Measurements from ENCODE around the gene SLC25A25. TPM values are rescaled to one million over a fixed set of nuclear protein-coding genes. Genes with fewer than 3 reads are reported as not detected.
A peak's percentile ranks its signal among the peaks of the same experiment; 100 is the strongest.

Gene SLC25A25
- total RNA-seq, 1 donor from 2014 or later, result 78.2 TPM

DNA sequence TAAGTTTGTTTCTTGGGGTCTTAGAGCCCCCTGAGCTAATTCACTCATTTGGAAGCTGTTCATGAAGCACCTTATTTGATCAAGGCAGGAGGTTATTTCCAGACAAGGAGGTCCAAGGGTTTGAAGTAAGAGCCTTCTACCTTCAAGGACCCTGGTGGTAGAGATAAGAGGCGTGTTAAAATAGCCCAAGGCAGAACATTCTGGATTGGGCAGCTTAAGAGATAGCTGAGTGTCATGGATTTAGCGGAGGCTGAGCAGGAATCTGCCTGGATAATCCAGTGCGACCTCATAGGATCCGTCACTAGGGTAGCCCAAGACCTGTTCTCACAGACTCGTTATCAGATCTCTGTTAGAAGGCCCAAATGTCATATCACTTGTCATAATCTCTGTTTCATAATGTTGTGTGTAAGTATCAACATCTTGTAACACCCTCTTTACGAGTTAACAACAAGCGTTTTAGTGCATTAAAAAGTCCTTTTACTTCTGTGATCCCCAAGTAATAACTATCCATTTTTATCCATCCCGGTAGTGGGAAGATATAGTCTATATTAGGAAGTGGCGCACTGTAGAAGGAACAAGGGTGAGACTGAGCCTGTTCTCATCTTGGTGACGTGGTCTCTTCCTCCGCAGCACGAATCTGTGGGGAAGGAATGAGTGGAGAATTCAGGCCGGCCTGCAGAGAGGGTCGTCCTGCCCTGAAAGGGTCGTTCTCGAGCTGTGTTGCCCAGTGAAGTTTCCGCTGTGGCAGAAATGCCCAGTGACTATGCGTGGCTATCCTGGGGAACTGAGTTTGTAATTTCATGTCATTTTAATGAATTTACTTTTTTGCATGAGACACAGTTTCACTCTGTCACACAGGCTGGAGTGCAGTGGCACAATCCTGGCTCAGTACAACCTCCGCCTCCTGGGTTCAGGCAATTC, 28.8 kb downstream of the SLC25A25 start:
- no peak for DNase-seq (ENCODE audit: low read depth in 2 of 2)

DNA sequence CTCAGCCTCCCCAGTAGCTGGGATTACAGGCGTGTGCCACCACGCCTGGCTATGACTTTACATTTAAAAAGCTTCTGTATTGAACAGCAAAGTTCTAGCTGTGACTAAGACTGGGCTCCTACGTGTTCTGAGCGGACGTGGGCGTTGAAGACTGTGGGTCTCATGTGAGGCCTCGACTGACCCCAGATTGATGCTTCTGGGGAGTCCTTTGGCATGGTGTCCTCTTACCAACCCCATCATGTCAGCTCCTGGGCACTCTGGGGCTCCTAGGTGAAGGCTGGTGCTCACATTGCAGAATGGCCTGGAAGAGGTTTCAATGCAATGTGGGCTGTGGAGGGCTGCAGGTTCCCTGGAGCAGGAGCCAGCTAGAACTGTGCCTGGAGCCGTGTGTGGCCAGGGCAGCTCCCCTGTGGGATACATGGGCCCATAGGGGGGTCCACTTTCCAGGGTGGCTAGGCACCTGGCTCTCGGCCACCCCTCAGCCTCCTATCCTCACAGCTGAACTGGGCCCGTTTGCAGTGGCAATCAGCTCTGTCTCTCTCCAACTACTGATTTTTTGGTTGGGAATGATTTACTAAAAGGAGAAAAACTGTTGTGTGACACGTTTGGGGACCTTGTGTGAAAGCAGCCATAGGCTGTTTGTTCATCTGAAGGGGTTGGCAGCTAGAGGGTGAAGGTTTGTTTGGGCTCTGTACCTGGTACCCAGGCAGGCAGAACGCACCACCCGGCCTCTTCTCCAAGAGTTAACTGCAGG, 29.7 kb downstream of the SLC25A25 start:
- DNase-seq (ENCODE audit: low read depth in 2 of 2), result no peak

DNA sequence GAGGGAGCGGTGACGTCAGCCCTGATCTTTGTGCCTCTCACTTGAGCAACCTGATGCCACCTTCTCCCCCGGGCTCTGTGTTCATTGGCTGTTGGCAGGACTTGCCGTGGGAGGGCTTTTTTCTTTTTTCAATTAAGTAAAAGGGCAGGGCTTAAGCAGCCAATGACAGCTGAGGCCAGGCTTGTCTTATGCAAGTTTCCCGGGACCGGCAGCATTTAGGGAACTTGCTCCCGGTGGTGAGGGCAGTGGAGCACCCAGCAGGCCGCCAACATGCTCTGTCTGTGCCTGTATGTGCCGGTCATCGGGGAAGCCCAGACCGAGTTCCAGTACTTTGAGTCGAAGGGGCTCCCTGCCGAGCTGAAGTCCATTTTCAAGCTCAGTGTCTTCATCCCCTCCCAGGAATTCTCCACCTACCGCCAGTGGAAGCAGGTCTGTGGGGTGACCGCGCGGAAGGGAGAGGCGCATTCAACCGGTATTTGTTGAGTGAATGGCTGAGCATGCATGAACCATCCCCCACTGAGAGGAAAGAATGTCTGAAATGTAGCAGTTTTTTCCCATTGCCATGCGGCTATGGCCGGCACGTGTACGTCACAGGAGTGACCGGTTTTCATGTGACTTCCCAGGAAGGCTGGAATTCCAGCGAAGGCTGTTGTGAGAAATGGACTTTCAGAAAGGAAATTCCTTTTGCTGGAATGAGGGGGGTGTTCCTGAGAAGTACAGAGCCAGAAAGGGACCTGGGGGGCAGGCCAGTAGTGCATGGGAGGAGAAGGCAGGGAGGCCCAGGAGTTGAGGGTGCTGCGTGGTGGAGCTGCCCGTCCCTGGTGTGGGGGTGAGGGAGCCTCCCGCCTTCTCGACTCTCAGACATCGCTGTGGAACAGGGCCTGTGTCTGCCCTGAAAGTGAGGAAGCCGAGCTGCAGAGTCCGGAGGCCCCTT, 30.5 kb downstream of the SLC25A25 start:
- DNase-seq (ENCODE audit: low read depth in 2 of 2), result peak; percentile 94 to 98

DNA sequence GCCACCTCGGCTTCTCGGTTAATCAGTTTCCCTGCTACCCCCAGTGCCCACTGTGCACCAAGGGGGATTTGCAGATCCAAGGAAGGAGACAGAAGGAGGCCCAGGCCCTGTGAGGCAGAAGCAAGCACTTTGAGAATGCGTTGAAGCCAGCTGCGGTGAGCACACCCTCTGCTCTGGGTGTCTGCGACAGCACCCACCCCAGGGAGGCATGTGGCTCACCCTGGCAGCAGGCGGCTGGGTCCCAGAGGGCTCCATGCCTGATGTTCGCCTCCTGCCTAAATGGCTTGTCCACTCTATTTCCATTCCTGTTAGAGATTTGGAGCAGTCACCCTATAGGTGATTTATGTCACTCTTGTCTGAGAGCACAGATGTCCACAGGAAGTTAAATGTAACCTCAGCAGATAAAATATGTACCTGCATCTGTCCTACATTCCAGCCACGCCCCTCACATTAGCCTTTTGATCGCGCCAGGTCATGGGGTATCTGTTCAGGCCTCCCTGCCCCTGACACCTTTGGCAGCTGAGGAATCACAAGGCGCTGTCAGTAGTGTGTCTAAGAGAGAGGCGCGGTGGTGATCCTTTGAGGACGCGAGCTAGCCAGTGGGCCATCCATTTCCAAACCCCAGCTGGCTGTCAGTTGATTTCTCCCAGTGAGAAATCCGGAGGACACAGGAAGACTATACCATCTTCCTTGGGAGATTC, 31.3 kb downstream of the SLC25A25 start:
- DNase-seq (ENCODE audit: low read depth in 2 of 2), result peak in 1 of 2 donors; percentile 63

DNA sequence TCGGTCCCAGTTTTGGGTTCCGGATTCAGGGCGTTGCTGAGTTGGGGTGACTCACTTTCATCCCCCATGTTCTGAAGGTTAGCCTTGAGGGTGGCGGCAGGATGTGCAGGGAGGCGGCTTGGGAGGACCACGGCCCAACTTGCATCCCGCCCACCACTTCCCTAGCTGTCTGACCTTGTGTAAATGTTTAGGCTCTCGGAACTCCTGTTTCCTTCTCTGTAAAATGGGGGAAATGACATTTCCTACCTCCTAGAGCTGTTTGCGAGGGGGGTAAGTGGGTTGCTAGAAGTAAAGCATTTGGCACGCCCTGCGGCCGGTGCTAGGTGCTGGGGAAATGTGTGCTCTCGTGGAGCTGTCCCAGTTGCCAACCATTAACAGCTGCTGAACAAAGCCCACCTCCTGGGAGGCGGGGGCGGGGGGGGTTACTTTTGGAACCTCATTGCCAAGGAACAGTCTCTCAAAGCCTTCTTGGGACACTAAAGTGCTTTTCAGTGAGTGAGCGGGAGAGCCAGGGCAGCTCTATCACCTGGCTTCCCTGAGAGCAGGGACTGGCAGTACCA, 32.0 kb downstream of the SLC25A25 start:
- peak; percentile 63 to 81 for DNase-seq (ENCODE audit: low read depth in 2 of 2)

DNA sequence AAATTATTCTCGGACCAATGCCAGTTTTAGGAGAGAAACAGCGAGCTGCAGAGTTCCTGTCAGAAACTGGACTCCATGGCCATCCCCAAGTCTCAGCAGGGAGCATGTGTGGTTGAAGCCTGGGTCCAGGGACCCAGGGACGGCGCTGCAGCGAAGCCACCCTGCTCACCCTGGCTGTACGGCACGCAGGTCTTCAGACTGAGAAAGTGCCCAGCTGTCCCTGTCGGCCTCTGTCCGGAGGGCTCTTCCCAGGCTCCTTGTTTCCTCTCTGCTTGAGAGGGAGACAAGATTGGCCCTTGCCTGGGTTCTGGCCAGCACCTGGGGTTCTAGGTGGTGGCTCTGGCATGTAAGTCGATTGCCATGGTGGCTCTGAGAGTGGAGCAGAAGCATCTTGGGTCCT, 32.5 kb downstream of the SLC25A25 start:
- DNase-seq (ENCODE audit: low read depth in 2 of 2), result no peak

DNA sequence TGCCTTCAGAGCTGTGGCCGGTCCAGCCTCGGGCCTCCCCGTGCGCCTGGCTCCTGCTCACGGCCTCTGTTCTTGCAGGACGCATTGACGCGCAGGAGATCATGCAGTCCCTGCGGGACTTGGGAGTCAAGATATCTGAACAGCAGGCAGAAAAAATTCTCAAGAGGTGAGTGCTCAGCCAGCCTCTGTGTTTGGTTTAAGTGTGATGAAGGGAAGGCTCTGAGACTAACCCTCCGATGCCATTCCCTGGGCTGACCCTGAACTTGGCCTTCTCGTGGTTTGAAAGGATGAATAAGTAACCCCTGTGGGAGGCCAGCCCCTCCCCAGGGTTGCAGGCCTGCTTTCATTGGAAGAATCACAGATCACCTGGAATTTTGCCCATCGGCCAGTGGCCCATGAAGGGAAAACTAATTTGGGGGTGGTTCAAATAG, 33.2 kb downstream of the SLC25A25 start:
- peak in 1 of 2 donors; percentile 58 for DNase-seq (ENCODE audit: low read depth in 2 of 2)

DNA sequence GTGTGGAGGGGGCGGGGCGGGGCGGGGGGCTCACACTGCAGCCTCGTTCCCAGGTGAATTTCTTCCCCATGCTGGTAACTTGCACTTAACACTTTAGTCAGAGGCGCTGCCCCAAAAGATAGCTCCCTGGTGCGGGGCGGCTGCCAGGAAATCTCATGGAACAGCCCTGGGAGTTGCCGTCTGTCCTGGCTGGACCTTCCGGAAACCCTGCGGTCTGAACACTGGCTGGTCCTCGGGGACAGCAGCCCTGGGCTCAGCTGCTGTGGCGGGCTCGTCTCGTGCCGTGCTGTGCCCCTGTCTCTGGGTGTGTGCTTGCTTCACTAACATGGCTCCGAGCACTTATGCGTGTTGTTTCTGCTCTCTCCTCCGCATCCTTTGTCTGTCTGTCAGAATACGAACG, 33.7 kb downstream of the SLC25A25 start:
- DNase-seq (ENCODE audit: low read depth in 2 of 2), result peak; percentile 51 to 74

DNA sequence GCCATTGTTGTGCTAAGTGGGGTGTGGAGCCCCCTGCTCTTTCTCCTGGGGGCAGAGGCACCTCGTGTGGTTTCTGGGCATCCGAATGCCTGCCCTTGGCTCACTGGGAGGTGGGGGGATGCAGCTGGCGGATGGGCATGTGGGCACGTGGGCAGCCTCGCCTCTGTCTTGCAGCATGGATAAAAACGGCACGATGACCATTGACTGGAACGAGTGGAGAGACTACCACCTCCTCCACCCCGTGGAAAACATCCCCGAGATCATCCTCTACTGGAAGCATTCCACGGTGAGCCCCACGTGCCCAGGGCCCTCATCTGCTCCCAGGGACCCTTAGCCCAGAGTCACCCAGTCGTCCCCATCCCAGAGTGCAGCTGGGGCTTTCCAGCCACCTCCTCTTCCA, 34.2 kb downstream of the SLC25A25 start:
- DNase-seq (ENCODE audit: low read depth in 2 of 2), result no peak

DNA sequence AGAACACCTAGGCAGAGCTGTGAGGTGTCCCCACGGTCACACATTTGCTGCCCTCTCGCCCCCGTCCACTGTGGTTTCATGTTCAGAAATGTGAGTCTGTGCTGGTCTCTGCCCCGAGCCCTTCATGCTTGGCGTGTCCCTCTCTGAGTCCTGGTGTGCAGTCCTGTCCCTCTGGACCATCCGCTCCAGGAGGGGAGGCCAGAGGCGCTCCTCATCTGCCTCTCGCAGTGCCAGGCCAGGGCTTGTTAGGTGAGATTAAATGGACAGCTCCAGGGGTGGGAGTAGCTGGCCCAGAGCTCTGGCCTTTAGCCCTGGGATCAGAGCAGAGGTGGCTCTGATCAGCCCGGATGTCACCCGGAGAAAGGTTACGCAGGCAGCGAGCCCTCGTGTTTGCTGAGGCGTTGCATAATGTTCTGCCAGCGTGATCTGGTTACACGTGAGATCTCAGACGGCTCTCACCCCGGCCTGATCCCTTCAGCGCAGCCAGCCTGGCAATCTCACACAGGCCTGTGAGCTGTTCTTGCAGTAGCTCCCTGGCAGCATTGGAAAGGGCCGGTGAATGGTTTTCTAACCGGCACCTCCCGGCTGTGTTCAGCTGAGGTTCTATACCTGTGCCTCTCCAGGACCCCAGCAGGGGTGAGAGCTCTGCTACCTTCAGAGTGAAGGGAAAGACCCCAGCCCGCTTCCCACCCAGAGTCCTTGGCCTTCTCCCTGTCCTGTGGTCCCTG, 35.0 kb downstream of the SLC25A25 start:
- DNase-seq (ENCODE audit: low read depth in 2 of 2), result no peak

DNA sequence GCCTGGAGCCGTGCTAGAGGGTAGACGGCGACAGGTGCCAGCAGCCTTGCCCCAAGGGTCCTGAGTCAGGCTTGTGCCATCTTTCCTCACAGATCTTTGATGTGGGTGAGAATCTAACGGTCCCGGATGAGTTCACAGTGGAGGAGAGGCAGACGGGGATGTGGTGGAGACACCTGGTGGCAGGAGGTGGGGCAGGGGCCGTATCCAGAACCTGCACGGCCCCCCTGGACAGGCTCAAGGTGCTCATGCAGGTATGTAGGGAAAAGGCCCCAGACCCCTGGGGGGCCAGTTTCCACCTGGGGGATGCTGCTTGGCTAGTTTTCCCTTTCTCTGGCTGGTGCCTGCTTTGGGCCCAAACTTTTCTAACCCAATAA, 35.5 kb downstream of the SLC25A25 start:
- DNase-seq (ENCODE audit: low read depth in 2 of 2), result no peak

DNA sequence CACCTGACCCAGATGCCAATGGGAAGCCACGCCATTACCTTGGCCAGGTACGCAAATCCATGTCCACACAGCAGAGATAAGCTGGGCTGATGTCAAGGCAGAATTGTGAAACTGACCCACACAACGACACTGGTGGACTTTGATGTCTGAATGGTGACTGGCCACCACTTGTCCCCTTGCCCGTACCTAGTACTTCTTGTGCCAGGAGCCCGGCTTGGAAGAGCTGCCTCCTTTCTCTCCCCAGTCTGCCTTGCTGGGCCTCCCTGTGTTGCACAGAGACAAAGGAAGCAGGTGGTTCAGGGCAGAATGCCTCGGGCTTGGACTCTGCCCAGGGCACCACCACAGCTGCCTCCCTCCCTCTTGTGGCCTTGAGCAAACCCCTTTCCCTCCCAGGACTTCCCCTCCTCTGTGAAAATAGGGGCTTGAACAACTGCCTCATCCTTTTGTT, 36.2 kb downstream of the SLC25A25 start:
- peak; percentile 44 to 59 for DNase-seq (ENCODE audit: low read depth in 2 of 2)

DNA sequence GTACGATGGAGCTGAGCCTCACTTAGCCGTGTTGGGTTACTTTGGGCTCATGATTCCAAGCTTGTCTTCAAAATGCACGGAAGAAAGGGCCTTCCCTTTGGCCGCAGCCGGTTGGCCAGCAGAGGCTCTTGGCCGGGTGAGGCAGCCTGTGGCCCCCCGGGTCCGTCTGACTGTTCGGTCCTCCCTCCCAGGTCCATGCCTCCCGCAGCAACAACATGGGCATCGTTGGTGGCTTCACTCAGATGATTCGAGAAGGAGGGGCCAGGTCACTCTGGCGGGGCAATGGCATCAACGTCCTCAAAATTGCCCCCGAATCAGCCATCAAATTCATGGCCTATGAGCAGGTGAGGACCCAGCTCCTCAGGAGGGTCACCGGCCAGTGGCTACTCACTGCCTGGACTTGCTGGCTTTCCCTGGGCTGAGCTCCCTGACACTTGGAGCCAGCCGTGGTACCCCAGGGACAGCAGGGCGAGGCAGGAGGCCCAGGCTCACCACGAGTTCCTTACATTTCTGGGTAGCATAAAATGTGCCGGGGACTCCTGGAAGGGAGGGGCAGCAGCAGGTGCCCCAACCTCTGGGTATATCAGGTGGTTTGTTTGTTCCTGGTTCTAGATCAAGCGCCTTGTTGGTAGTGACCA, 37.6 kb downstream of the SLC25A25 start:
- DNase-seq (ENCODE audit: low read depth in 2 of 2), result no peak

DNA sequence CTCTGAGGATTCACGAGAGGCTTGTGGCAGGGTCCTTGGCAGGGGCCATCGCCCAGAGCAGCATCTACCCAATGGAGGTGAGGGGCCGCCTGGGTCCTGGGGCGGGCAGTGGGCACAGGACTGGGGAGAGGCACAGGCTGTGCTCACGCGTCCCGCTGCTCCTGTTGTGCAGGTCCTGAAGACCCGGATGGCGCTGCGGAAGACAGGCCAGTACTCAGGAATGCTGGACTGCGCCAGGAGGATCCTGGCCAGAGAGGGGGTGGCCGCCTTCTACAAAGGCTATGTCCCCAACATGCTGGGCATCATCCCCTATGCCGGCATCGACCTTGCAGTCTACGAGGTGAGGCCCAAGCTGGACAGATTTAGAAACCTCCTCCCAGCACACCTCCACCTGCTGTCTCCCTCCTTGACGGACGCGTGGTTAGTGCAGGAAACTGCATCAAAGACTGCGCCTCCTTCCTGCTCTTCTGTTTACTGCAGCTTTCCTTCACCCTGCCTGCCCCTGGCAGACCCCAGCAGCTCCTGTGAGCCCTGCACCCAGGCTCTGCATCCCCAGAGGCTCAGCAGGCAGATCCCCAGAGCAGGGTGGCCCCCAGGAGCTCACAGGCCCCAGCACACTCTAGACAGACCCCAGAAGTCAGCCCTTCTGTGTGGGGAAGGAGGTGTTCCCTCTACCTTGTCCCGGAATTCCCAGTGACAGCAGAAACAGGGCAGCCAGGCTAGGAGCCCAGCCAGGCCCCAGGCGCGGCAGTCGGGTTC, 38.3 kb downstream of the SLC25A25 start:
- DNase-seq (ENCODE audit: low read depth in 2 of 2), result no peak

DNA sequence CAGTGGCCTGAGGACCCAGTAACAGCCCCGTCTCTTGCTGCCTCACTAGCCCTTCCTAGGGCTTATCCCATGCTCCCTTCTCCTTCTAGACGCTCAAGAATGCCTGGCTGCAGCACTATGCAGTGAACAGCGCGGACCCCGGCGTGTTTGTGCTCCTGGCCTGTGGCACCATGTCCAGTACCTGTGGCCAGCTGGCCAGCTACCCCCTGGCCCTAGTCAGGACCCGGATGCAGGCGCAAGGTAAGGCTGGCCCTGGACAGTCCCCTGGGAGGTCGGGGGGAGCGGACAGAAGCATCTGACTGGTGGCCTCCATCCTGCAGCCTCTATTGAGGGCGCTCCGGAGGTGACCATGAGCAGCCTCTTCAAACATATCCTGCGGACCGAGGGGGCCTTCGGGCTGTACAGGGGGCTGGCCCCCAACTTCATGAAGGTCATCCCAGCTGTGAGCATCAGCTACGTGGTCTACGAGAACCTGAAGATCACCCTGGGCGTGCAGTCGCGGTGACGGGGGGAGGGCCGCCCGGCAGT, 39.0 kb downstream of the SLC25A25 start:
- DNase-seq (ENCODE audit: low read depth in 2 of 2), result no peak

DNA sequence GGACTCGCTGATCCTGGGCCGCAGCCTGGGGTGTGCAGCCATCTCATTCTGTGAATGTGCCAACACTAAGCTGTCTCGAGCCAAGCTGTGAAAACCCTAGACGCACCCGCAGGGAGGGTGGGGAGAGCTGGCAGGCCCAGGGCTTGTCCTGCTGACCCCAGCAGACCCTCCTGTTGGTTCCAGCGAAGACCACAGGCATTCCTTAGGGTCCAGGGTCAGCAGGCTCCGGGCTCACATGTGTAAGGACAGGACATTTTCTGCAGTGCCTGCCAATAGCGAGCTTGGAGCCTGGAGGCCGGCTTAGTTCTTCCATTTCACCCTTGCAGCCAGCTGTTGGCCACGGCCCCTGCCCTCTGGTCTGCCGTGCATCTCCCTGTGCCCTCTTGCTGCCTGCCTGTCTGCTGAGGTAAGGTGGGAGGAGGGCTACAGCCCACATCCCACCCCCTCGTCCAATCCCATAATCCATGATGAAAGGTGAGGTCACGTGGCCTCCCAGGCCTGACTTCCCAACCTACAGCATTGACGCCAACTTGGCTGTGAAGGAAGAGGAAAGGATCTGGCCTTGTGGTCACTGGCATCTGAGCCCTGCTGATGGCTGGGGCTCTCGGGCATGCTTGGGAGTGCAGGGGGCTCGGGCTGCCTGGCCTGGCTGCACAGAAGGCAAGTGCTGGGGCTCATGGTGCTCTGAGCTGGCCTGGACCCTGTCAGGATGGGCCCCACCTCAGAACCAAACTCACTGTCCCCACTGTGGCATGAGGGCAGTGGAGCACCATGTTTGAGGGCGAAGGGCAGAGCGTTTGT, 39.6 kb downstream of the SLC25A25 start:
- DNase-seq (ENCODE audit: low read depth in 2 of 2), result no peak

DNA sequence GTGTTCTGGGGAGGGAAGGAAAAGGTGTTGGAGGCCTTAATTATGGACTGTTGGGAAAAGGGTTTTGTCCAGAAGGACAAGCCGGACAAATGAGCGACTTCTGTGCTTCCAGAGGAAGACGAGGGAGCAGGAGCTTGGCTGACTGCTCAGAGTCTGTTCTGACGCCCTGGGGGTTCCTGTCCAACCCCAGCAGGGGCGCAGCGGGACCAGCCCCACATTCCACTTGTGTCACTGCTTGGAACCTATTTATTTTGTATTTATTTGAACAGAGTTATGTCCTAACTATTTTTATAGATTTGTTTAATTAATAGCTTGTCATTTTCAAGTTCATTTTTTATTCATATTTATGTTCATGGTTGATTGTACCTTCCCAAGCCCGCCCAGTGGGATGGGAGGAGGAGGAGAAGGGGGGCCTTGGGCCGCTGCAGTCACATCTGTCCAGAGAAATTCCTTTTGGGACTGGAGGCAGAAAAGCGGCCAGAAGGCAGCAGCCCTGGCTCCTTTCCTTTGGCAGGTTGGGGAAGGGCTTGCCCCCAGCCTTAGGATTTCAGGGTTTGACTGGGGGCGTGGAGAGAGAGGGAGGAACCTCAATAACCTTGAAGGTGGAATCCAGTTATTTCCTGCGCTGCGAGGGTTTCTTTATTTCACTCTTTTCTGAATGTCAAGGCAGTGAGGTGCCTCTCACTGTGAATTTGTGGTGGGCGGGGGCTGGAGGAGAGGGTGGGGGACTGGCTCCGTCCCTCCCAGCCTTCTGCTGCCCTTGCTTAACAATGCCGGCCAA, 40.4 kb downstream of the SLC25A25 start:
- no peak for DNase-seq (ENCODE audit: low read depth in 2 of 2)
